ENCODE measurements around the gene THSD4. TPM values are rescaled to one million over a fixed set of nuclear protein-coding genes. Genes with fewer than 3 reads are reported as not detected.
A peak's percentile ranks its signal among the peaks of the same experiment; 100 is the strongest.

Gene THSD4
- total and polyA plus RNA-seq, 8 donors: 15.7 to 43.3 (median 19.1) TPM

DNA sequence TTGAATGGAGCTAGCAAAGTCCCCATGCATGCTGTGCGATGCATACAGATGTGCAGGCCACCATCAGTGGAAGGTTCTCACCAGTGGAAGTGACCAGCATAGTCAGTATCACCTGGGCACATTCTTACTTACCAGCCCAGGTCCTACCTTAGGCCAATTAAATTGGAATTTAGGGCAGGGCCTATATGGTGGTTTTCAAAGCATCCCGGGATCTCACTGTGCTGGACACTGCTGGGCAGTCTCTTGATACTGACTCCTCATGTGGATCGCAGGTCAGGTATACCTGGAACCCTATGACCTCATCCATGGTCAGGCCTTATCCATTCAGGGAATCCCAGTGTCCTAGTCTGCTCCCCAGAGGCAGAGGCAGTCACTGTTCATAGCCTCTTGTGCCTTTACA, 358.5 kb downstream of the THSD4 start:
- DNase-seq: no peak
- no peak overlapping the region for H3K27ac ChIP-seq
- no peaks in the 10 kb centered on the region for H3K36me3 ChIP-seq
- no peak overlapping the region for H3K4me3 ChIP-seq
- TF ChIP-seq, protein P1, sequence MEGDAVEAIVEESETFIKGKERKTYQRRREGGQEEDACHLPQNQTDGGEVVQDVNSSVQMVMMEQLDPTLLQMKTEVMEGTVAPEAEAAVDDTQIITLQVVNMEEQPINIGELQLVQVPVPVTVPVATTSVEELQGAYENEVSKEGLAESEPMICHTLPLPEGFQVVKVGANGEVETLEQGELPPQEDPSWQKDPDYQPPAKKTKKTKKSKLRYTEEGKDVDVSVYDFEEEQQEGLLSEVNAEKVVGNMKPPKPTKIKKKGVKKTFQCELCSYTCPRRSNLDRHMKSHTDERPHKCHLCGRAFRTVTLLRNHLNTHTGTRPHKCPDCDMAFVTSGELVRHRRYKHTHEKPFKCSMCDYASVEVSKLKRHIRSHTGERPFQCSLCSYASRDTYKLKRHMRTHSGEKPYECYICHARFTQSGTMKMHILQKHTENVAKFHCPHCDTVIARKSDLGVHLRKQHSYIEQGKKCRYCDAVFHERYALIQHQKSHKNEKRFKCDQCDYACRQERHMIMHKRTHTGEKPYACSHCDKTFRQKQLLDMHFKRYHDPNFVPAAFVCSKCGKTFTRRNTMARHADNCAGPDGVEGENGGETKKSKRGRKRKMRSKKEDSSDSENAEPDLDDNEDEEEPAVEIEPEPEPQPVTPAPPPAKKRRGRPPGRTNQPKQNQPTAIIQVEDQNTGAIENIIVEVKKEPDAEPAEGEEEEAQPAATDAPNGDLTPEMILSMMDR (IDR thresholded peaks at IDR 0.05): no peak
- no peaks in the 10 kb centered on the region for H3K4me1 ChIP-seq
- no peak for ATAC-seq
- intact Hi-C loops (cut with DNase I): no loop called here
- H3K9me3 ChIP-seq: no peaks in the 10 kb centered on the region
- no peaks in the 10 kb centered on the region for H3K27me3 ChIP-seq

GRCh38 chr15:71476823-71477222, 361.6 kb downstream of the THSD4 start:
- intact Hi-C loops (cut with DNase I): no loop called here
- no peak overlapping the region for H3K4me3 ChIP-seq
- TF ChIP-seq, protein P1 (IDR thresholded peaks at IDR 0.05): no peak

GRCh38 chr15:71480556-71480955, 365.3 kb downstream of the THSD4 start:
- intact Hi-C loops (cut with DNase I): no loop called here
- no peak overlapping the region for H3K4me3 ChIP-seq
- TF ChIP-seq, protein P1 (IDR thresholded peaks at IDR 0.05): no peak
- H3K4me1 ChIP-seq: no peaks in the 10 kb centered on the region
- no peak overlapping the region for H3K27ac ChIP-seq
- H3K27me3 ChIP-seq: no peaks in the 10 kb centered on the region
- no peaks in the 10 kb centered on the region for H3K9me3 ChIP-seq
- no peak for DNase-seq
- no peaks in the 10 kb centered on the region for H3K36me3 ChIP-seq
- no peak for ATAC-seq

More at GRCh38 chr15:71476823-71477222, 361.6 kb downstream of the THSD4 start:
- Histone ChIP-seq H3K4me1 (no peaks in the 10 kb centered on the region), H3K36me3 (no peaks in the 10 kb centered on the region), H3K9me3 (no peaks in the 10 kb centered on the region), H3K27me3 (no peaks in the 10 kb centered on the region), H3K27ac (no peak overlapping the region)
- no peak for DNase-seq
- ATAC-seq: no peak

GRCh38 chr15:71484080-71484479, 368.8 kb downstream of the THSD4 start:
- Histone ChIP-seq H3K27ac (no peak overlapping the region), H3K9me3 (no peaks in the 10 kb centered on the region), H3K4me1 (no peaks in the 10 kb centered on the region), H3K4me3 (no peak overlapping the region), H3K27me3 (no peaks in the 10 kb centered on the region), H3K36me3 (no peaks in the 10 kb centered on the region)
- ATAC-seq (no peak), DNase-seq (no peak)
- intact Hi-C loops (cut with DNase I): no loop called here
- TF ChIP-seq, protein P1 (IDR thresholded peaks at IDR 0.05): no peak

DNA sequence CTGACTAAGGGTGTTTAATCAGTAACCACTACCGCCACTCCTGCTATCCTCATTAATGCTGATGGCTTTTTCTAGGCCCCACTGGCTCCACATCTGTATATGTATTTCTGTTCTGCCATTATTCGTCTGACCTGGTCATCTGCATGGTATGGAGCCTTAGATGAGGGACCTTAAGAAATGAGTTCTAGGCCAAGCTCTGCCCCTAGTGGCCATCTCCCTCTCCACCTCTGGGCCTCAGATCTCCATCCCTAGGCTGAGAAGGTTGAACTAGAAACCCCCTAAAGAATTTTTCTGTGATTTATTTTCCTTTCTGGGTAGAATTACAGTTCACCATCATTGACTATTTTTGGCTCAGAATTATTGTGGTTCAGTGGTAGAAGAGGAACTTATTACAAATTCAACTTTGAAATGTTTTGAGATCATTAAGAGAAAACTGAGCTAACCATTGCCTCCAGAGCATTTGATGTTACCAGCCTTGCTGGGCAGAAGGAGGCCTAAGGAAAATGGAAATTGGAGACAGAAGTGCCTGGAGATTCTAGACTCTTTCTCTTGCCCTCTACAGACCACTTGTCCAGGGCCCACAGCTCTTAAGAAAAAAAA, 369.9 kb downstream of the THSD4 start:
- DNase-seq: no peak
- Histone ChIP-seq H3K27ac (no peak overlapping the region), H3K4me1 (no peaks in the 10 kb centered on the region), H3K36me3 (no peaks in the 10 kb centered on the region), H3K4me3 (no peak overlapping the region), H3K9me3 (no peaks in the 10 kb centered on the region), H3K27me3 (no peaks in the 10 kb centered on the region)
- ATAC-seq: no peak
- intact Hi-C loops (cut with DNase I): no loop called here
- TF ChIP-seq, protein P1 (IDR thresholded peaks at IDR 0.05): peak in 1 of 2 donors; percentile 14
